Measurements from ENCODE around the gene TKT. TPM values are rescaled to one million over a fixed set of nuclear protein-coding genes. Genes with fewer than 3 reads are reported as not detected.

Gene TKT
- polyA plus RNA-seq, 1 donor from 2014 or later, result 194 TPM

- Histone ChIP-seq H2AFZ (ENCODE audit: low read depth, low read length) (no peak overlapping the region), H3K9me3 (ENCODE audit: low read length) (no peaks in the 10 kb centered on the region), H3K4me3 (ENCODE audit: low read length) (no peak overlapping the region), H3F3A (ENCODE audit: insufficient read depth, low read length, poor library complexity, severe bottlenecking) (no peaks in the 10 kb centered on the region), H3K27ac (ENCODE audit: low read length) (no peak overlapping the region), H3K36me3 (ENCODE audit: insufficient read depth, low read length) (no peaks in the 10 kb centered on the region), H3K27me3 (ENCODE audit: insufficient read depth, low read depth, low read length) (no peaks in the 10 kb centered on the region), H3K79me2 (replicated peaks; ENCODE audit: insufficient read depth, low read length) (peaks cover 5% of the 10 kb centered on the region), H3K9me2 (ENCODE audit: insufficient read depth, low read length) (no peaks in the 10 kb centered on the region), H3K9ac (ENCODE audit: low read length) (no peak overlapping the region), H4K20me1 (ENCODE audit: insufficient read depth) (no peaks in the 10 kb centered on the region), H3K4me2 (ENCODE audit: low read length) (no peak overlapping the region)
- no peak for TF ChIP-seq MXI1 (conservative IDR thresholded peaks at IDR 0.05; ENCODE audit: poor library complexity, severe bottlenecking)
- TF ChIP-seq SMC3 (conservative IDR thresholded peaks at IDR 0.05; ENCODE audit: poor library complexity), result no peak
These were observed 14.5 kb downstream of the TKT start for GRCh38 chr3:53240989-53241972.

GRCh38 chr3:53239800-53240199, 16.0 kb downstream of the TKT start:
- Histone ChIP-seq H3K9me2 (ENCODE audit: insufficient read depth, low read length) (no peaks in the 10 kb centered on the region), H3K9ac (ENCODE audit: low read length) (no peak overlapping the region), H3K79me2 (replicated peaks; ENCODE audit: insufficient read depth, low read length) (peaks cover 2% of the 10 kb centered on the region), H3K9me3 (ENCODE audit: low read length) (no peaks in the 10 kb centered on the region), H3F3A (ENCODE audit: insufficient read depth, low read length, poor library complexity, severe bottlenecking) (no peaks in the 10 kb centered on the region), H3K27me3 (ENCODE audit: insufficient read depth, low read depth, low read length) (no peaks in the 10 kb centered on the region), H2AFZ (ENCODE audit: low read depth, low read length) (no peak overlapping the region), H3K4me2 (ENCODE audit: low read length) (no peak overlapping the region), H3K36me3 (ENCODE audit: insufficient read depth, low read length) (no peaks in the 10 kb centered on the region), H4K20me1 (ENCODE audit: insufficient read depth) (no peaks in the 10 kb centered on the region), H3K4me3 (ENCODE audit: low read length) (no peak overlapping the region), H3K27ac (ENCODE audit: low read length) (no peak overlapping the region)
- TF ChIP-seq REST (IDR thresholded peaks at IDR 0.05; ENCODE audit: borderline replicate concordance), result no peak
- TF ChIP-seq MXI1 (conservative IDR thresholded peaks at IDR 0.05; ENCODE audit: poor library complexity, severe bottlenecking), result no peak
- no peak for TF ChIP-seq CTCF (IDR thresholded peaks at IDR 0.05; ENCODE audit: poor library complexity, severe bottlenecking)
- no peak for TF ChIP-seq EZH2 (IDR thresholded peaks at IDR 0.05; ENCODE audit: borderline replicate concordance, insufficient read depth, low read length, poor library complexity, severe bottlenecking)
- no peak for TF ChIP-seq RAD21 (conservative IDR thresholded peaks at IDR 0.05)
- no peak for TF ChIP-seq TAF1 (IDR thresholded peaks at IDR 0.05; ENCODE audit: low read depth)
- TF ChIP-seq POLR2AphosphoS5 (IDR thresholded peaks at IDR 0.05), result no peak

Data from neural cell (in vitro differentiated cells).